Fibroblast of pulmonary artery (primary cell): Measurements from ENCODE around the gene METTL24.
A peak's percentile ranks its signal among the peaks of the same experiment; 100 is the strongest.

Source experiments
- DNase-seq: peaks from one replicate; pipeline ENCODE4 v3.0.0-alpha.2; 2010; ENCODE audit warnings: low read depth
- H3K4me3 ChIP-seq: replicated peaks from 2 replicates; pipeline ENCODE4 v1.5.1; 2011; ENCODE audit warnings: low read depth, mild to moderate bottlenecking, control low read depth, low read length, moderate library complexity
- TF ChIP-seq, protein P1 (sequence below): IDR thresholded peaks from 2 replicates; pipeline ENCODE4 v1.5.1; 2011; ENCODE audit warnings: mild to moderate bottlenecking, control low read depth, low read length, inconsistent platforms; ENCODE audit errors: missing control alignments

METTL24 gene

DNA sequence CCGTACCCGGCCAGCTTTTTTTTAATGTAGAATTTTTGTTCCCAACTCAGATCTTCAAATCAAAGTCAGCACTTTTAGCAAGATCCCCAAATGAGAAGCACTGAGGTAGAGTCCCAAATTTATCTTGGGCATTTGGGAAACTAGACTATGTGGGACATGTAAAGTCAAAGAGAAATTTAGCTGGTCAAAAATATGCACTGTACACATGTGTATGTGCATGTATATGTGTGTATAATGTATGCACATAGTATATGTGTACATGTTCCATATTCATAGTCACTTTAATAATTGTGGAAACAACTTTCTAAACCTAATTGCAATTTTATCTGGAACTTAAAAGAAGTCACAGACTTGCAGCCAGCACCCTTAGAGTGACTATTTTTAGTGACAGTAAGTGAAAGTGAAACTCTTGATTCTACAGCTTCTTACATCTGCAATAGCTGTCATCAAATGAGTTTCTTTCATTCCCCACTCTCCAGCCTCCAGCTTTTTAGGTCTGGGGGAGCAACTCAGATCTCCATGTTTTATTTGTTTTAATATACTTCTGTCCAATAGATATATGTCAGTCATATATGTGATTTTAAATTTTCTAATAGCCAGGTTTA is 124.3 kb downstream of the METTL24 start:
- TF ChIP-seq, protein P1, sequence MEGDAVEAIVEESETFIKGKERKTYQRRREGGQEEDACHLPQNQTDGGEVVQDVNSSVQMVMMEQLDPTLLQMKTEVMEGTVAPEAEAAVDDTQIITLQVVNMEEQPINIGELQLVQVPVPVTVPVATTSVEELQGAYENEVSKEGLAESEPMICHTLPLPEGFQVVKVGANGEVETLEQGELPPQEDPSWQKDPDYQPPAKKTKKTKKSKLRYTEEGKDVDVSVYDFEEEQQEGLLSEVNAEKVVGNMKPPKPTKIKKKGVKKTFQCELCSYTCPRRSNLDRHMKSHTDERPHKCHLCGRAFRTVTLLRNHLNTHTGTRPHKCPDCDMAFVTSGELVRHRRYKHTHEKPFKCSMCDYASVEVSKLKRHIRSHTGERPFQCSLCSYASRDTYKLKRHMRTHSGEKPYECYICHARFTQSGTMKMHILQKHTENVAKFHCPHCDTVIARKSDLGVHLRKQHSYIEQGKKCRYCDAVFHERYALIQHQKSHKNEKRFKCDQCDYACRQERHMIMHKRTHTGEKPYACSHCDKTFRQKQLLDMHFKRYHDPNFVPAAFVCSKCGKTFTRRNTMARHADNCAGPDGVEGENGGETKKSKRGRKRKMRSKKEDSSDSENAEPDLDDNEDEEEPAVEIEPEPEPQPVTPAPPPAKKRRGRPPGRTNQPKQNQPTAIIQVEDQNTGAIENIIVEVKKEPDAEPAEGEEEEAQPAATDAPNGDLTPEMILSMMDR, result no peak
- H3K4me3 ChIP-seq, result no peak overlapping the region
- DNase-seq, result peak; percentile 21

DNA sequence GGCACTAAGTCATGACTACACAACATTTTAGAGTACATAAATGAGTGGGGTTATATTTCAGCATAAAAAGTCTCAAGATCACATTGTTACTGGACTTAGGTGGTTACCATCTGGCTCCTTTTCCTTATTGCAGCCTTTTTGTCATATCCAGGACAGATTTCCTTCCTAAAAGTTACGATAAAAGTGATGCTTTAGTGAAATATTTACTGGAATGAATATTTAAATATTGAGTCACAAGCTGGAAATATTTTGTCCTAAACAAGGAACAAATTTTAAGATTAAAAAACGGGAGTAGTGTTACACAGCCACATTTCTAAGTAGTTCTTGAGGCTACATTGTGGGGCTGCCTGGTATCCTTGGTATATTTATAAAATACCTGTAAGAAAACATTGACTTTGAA is 125.7 kb downstream of the METTL24 start:
- TF ChIP-seq, protein P1, result no peak
- DNase-seq, result peak; percentile 69
- H3K4me3 ChIP-seq, result no peak overlapping the region

DNA sequence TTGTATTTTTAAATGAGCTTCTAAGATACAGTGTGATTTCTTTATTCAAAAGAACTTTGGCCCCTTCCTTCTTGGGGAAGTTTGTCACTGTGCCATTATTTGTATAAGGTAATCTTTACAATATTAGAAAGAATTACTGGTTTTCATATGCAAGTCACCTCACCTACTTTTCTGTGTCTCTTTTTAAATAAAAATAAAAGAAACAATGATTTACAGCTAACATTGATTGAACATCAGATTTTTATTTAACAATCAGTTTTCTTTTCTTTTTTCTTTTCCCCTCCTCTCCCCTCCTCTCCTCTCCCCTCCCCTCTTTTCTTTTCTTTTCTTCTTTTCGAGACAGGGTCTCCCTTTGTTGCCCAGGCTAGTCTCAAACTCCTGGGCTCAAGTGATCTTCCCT is 131.9 kb downstream of the METTL24 start:
- H3K4me3 ChIP-seq, result no peak overlapping the region
- TF ChIP-seq, protein P1, result no peak
- DNase-seq, result no peak

DNA sequence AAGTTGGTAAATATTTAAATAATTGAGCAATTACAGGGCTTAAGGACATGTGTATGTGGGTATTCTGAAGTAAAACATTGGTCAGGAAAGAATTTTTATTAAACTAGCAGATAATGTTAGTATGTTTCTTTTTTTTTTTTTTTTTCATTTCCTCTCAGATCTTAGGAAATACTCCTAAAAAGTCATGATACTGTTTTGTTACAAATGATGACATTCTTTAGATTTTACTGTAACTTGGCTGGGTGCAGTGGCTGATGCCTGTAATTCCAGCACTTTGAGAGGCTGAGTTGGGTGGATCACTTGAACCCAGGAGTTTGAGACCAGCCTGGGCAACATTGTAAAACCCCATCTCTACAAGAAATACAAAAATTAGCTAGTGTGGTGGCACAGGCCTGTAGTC is 136.4 kb downstream of the METTL24 start:
- TF ChIP-seq, protein P1, result no peak
- H3K4me3 ChIP-seq, result no peak overlapping the region
- peak; percentile 25 for DNase-seq

DNA sequence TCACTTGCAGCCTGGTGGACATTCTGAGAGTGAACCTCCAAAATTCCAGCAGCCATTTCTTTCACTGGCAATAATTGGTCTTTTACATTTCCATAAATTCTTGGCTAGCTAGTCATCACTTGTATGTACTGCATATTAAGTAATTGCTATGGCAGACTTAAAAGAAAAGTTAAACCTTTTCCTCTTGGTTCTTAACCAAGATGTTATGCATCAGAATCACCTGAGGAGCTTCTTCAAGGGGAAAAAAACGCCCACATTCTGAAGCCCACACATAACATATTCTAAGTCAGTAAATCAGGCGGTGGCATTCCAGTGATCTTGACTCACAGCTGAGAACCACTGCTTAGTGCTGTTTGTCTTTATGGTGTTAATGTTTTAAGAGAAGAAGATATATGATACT is 140.9 kb downstream of the METTL24 start:
- TF ChIP-seq, protein P1, result no peak
- DNase-seq, result no peak
- no peak overlapping the region for H3K4me3 ChIP-seq

DNA sequence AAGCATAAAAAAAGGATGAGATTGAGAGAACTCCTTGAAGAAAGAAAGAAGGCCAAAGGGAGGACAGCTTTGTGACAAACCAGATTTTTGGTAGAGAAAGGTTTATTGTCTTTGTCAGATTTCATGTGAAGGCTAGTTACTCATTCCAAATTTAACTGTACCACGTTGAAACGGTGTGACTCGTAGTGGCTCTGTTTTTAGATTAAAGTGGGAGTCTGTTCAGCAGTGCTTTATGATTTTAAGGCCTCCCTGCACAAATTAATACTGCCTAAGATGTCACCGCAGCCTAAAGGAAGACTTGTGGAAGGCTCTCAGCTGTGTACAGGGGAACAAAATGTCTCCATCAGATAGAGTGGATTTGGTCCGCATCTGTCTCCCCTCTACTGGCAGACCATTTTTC is 142.0 kb downstream of the METTL24 start:
- no peak overlapping the region for H3K4me3 ChIP-seq
- TF ChIP-seq, protein P1, result no peak
- no peak for DNase-seq

DNA sequence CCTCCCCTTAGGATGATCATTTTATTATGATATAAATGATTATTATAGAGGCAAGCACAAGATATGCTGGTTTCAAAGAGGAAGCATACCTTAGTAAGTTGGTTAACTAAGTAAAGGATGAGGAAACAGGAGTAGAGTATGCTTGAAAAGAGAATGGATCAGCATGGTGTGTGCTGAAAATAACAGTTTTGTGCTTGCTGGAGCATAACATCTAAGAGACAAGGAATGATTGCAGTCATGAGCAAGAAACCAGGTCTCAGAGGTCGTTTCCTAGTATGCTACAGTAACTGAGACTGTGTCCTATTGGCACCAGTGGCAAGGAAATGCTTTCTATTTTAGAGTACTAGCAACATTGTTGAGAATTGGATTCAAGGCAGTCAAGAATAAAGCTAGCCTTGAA is 143.8 kb downstream of the METTL24 start:
- no peak for DNase-seq
- H3K4me3 ChIP-seq, result no peak overlapping the region
- TF ChIP-seq, protein P1, result no peak
